ENCODE results near the gene GFOD2.
A peak's percentile ranks its signal among the peaks of the same experiment; 100 is the strongest.

The GFOD2 gene

DNA sequence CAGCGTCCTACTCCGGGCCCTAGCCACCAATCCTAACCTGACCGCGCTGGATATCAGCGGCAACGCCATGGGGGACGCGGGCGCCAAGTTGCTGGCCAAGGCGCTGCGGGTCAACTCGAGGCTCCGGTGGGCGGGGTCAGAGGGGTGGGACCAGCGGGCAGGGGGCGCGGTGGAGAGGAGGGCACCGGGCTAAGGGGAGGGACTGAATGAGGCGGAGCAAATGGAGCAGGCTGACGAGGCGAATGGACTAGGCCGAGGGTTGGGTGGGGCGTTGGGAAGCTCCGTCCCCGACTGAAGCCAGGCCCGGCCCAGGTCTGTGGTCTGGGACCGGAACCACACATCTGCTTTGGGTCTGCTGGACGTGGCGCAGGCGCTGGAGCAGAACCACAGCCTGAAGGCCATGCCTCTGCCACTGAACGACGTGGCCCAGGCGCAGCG is 69.6 kb downstream of the GFOD2 start:
- no peak for TF ChIP-seq POLR2A (IDR thresholded peaks at IDR 0.05; ENCODE audit: low read depth, low read length)
- DNase-seq (ENCODE audit: insufficient read length, low spot score) (no peak), FAIRE-seq (no peak)

DNA sequence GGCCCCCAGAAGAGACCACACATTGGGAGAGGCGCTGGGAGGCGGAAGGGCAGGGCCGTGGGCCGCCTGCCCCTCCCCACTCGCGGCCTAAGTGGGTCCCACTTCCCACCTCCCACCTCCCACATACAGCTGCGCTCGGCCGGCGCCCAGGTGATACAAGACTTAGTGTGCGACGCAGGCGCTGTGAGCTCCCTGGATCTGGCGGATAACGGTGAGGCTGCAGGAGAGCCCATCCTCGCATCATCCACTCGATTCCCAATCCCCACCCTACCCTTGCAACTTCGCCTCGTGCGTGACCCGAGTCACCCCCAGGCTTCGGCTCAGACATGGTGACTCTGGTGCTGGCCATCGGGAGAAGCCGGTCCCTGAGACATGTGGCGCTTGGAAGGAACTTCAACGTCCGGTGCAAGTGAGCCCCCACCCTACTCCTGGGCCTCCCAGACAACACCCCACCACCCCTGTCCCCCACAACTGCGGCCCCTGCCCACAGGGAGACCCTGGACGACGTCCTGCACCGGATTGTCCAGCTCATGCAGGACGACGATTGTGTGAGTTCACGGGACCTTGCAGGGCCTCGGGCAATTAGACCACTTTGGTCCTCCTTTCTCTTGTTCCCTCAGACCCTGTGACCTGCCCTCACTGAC is 70.2 kb downstream of the GFOD2 start:
- DNase-seq (ENCODE audit: insufficient read length, low spot score) (no peak), FAIRE-seq (no peak)
- no peak for TF ChIP-seq POLR2A (IDR thresholded peaks at IDR 0.05; ENCODE audit: low read depth, low read length)

DNA sequence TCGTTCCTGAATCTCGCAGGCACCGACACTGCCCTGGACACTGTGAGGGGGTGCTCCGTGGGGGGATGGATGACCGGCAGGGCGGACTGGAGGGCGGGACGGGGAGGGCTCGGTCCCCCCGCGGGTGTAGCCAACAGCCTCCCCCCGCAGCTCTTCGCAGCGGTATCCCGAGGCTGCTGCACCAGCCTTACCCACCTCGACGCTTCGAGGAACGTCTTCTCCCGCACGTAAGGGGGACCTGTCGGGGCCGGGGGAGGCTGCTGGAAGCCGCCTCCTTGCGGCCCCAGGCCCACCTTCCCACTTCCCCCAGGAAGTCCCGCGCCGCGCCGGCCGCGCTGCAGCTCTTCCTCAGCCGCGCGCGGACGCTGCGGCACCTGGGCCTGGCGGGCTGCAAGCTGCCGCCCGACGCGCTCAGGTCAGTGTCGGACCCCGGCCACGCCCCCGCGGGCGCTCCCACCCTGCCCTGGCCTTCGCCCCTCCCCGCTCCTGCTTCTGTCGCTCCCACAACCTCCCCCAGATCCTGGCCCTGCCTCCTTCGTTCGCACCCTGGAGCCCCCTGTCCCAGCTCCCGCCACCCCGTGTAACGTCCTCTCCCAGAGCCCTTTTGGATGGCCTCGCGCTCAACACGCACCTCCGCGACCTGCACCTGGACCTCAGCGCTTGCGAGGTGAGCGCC is 70.9 kb downstream of the GFOD2 start:
- no peak for DNase-seq (ENCODE audit: insufficient read length, low spot score)
- no peak for TF ChIP-seq POLR2A (IDR thresholded peaks at IDR 0.05; ENCODE audit: low read depth, low read length)
- FAIRE-seq = no peak

DNA sequence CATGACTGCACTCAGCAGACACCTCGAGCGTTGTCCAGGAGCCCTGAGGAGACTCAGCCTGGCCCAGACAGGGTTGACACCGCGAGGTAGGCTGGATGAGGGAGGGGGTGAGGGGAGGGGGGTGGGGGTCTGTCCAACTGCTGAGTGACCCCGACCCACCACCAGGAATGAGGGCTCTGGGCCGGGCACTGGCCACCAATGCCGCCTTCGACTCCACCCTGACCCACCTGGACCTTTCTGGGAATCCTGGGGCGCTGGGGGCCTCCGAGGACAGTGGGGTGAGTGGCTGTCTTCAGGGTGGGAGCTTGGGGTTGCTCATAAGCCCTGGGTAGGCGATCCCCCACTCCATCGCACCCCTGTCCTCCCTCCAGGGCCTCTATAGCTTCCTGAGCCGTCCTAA is 71.4 kb downstream of the GFOD2 start:
- DNase-seq (ENCODE audit: insufficient read length, low spot score) = no peak
- TF ChIP-seq POLR2A (IDR thresholded peaks at IDR 0.05; ENCODE audit: low read depth, low read length) = no peak
- no peak for FAIRE-seq

DNA sequence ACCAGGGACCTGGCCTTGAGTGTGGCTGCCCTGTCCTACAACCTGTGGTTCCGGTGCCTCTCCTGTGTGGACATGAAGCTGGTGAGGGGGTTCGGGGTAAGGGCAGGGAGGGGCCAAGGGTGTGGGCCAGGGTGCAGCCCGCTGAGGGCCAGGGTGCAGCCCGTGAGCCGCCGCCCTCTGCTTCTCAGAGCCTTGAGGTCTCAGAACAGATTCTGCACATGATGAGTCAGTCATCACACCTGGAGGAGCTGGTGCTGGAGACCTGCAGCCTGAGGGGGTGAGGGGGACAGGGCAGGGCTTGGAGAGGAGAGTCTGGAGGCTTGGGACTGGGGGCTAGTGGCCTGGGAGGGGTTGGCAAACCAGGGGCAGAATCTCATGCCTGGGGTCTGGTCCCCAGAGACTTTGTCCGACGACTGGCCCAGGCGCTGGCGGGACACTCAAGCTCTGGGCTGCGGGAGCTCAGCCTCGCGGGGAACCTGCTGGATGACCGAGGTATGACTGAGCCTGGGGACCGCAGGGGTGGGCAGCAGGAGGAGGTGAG is 71.9 kb downstream of the GFOD2 start:
- FAIRE-seq (no peak), DNase-seq (ENCODE audit: insufficient read length, low spot score) (no peak)
- TF ChIP-seq POLR2A (IDR thresholded peaks at IDR 0.05; ENCODE audit: low read depth, low read length) = no peak

DNA sequence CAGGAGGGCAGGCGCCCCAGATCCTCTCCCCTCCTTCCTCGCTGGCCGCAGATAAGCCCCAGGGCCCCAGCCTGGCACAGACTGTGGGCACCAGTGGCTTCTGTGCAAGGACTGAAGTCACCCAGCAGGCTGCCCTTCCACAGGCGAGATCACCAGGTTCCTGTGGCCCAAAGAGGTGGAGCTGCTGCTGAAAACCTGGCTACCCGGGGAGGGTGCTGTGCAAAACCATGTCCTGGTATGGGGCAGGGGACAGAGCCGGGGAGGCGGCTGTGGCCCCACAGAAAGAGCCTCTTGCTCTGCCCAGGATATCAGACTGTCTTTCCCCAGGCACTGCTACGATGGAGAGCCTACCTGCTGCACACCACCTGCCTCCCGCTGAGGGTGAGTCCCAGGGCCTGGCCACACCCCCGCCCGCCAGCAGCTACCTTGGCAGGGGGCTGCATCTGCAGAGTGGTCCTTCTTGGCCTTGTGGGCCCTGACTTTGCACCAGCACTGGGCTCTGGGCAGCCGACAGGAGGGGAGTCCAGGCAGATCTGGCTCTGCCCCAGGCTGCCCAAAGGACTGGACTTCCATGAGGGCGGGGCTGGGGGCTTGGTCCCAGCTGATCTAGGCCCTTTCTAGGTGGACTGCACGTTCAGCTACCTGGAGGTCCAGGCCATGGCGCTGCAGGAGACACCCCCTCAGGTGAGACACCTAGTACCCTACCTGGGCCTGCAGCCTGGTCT is 73.6 kb downstream of the GFOD2 start:
- FAIRE-seq (no peak), DNase-seq (ENCODE audit: insufficient read length, low spot score) (peak; percentile 18)
- TF ChIP-seq POLR2A (IDR thresholded peaks at IDR 0.05; ENCODE audit: low read depth, low read length) = no peak

DNA sequence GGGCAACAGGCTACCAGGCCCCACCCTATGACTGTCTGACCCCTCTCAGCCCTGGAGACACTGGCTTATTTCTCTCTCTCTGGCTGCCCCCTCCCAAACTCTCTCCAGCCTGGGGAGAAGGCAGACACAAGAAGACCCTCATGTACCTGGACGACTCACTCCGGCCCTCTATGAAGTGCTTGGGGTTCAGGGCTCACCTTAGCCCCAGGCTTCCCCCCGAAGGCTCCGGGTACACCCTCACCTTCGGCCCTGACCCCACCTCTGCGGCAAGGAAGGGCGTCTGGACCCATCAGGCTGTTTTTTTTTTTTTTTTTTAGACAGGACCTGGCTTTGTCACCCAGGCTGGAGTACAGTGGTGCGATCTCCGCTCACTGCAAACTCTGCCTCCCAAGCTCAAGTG is 75.1 kb downstream of the GFOD2 start:
- FAIRE-seq (no peak), DNase-seq (ENCODE audit: insufficient read length, low spot score) (no peak)
- no peak for TF ChIP-seq POLR2A (IDR thresholded peaks at IDR 0.05; ENCODE audit: low read depth, low read length)

DNA sequence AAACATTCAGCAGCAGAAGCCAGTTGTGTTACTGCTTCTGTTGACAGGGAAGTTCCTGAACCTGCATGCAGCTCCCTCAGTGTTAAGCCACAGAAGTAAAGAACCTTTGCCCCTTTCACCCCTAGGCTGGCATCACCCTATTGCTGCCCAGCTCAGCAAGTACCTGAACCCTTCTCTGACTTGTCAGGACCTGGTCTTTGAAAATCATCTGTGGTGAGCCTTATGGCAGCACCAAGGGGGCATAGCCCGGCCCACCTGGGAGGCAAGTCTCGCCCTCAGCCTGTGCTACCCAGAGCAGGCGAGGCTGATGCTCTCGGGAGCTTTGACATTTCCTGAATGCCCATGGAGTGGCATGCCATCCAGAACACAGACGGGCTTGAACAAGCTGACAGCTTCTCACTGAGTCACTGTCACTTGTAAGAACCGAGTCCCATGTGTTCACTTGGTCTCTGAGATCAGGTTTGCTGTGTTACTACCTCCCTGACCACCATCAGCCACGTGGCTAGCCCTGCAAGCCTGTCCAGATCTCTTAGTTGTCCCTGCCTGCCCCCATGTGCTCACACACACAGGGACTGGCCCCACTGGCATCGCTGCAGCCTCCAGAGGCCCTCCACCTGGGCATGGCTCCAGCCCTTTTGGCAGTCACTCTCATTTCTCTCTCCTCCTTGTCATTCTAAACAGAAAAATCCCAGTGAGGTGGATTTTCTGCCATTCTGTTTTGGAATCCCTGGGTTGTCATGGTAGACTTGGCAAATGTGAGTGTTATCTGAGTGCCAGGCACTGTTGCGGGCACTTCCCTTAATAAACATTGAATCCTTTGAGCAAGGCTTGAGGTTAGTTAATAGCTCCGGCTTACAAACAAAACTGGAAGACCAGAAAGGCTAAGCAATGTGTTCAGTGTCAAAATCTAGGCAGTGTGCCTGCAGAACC is 77.1 kb downstream of the GFOD2 start:
- DNase-seq (ENCODE audit: insufficient read length, low spot score) (peak; percentile 35), FAIRE-seq (no peak)
- TF ChIP-seq POLR2A (IDR thresholded peaks at IDR 0.05; ENCODE audit: low read depth, low read length) = no peak

DNA sequence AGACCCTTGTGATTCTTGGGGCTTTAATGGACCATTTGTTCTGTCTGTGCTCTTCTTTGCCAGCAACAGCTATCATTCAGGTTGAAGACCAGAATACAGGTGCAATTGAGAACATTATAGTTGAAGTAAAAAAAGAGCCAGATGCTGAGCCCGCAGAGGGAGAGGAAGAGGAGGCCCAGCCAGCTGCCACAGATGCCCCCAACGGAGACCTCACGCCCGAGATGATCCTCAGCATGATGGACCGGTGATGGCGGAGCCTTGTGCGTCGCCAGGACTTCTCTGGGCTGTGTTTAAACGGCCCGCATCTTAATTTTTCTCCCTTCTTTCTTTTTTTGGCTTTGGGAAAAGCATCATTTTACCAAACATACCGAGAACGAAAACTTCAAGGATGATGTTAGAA is 81.5 kb downstream of the GFOD2 start:
- DNase-seq (ENCODE audit: insufficient read length, low spot score) (no peak), FAIRE-seq (no peak)
- TF ChIP-seq POLR2A (IDR thresholded peaks at IDR 0.05; ENCODE audit: low read depth, low read length) = no peak

DNA sequence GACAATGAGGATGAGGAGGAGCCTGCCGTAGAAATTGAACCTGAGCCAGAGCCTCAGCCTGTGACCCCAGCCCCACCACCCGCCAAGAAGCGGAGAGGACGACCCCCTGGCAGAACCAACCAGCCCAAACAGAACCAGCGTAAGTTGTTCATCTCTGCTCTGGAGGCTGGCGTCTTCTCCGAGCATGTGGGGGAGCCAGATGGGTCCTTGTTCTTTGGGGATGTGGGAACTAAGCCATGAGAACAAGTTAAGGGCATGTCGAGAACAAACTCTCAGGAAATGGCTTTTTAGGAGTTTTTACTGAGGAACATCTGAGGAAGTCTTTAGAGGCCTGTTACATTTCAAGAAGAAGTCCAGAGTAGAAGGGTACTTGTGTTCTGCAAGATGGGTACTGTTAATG is 82.4 kb downstream of the GFOD2 start:
- no peak for DNase-seq (ENCODE audit: insufficient read length, low spot score)
- no peak for FAIRE-seq
- no peak for TF ChIP-seq POLR2A (IDR thresholded peaks at IDR 0.05; ENCODE audit: low read depth, low read length)

DNA sequence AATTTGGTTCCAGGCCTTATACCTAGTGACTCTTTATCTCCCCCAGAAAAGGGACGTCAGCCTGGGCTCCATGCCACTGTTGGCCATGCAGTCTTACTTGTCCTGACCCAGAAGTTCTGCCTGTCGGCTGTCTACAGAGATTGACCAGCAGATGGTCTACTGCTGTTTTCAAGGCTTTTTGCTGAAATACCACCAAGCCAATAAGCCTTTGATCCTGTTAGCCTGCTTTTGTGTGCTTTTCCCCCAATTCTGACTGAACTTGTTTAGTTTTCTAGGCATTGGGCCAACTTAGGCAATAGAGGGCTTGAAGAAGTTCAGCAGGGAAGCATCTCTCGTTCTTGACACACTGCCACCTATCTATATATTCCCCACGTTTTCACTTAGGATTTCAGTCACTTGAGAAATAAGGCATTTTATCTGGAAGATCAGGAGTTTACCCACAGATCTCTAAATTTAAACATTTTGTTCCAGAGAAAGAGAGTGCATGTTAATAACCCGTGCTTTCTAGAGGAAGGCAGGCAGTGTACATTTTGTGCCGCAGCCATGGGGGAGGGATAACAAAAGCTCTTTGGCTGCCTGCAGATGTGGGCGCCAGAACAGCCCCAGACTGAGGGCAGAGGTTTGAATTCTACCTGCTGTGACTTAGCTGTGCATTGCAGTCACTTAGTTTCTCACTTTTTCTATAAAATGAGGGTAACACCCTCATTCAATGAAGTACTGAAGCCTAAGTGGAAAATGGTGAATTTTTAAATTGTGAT is 86.5 kb downstream of the GFOD2 start:
- FAIRE-seq = no peak
- no peak for TF ChIP-seq POLR2A (IDR thresholded peaks at IDR 0.05; ENCODE audit: low read depth, low read length)
- no peak for DNase-seq (ENCODE audit: insufficient read length, low spot score)

DNA sequence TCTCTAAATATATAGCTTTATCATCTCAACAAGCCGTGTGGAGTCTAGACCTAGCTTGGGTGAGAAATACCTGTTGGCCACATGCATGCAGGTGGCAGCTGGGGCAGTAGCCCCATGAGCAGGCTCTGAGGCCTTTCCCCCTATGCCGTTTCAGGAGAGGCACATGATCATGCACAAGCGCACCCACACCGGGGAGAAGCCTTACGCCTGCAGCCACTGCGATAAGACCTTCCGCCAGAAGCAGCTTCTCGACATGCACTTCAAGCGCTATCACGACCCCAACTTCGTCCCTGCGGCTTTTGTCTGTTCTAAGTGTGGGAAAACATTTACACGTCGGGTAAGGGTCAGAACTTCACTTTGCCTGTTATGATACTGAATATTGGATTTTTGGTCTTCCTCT is 90.9 kb downstream of the GFOD2 start:
- FAIRE-seq = no peak
- no peak for DNase-seq (ENCODE audit: insufficient read length, low spot score)
- no peak for TF ChIP-seq POLR2A (IDR thresholded peaks at IDR 0.05; ENCODE audit: low read depth, low read length)
